ENCODE results near the gene TRIOBP. TPM values are rescaled to one million over a fixed set of nuclear protein-coding genes. Genes with fewer than 3 reads are reported as not detected.

TRIOBP gene
- total and polyA plus RNA-seq, 2 donors (not counting 1 experiment from before 2014, with no cell fraction given): 32.9 to 131 TPM

GRCh38 chr22:37807410-37808293 is 110.8 kb downstream of the TRIOBP start, which contains the start of gene GCAT:
TSS of gene GCAT (plus strand) at chr22:37807934. CDS start at chr22:37807968, 34 bp downstream.
- H3K36me3 ChIP-seq (ENCODE audit: control insufficient read depth, insufficient read depth, low read length): no peaks in the 10 kb centered on the region
- peaks cover 19% of the 10 kb centered on the region for H3K79me2 ChIP-seq (ENCODE audit: control insufficient read depth, insufficient read depth, low read length)
- DNase-seq (ENCODE audit: low read depth in 2 of 2): peak; percentile 96
- peak within 1 kb of the TSS; percentile 85 for H3K27ac ChIP-seq (ENCODE audit: insufficient read depth, low read length)
- no peaks in the 10 kb centered on the region for H3K9me3 ChIP-seq (ENCODE audit: control insufficient read depth, insufficient read depth, low read depth, low read length)
- H2AFZ ChIP-seq (ENCODE audit: low read length): peak within 1 kb of the TSS; percentile 95
- H3K4me1 ChIP-seq (ENCODE audit: control insufficient read depth, extremely low read depth, insufficient read depth, low read length): peaks cover 11% of the 10 kb centered on the region
- TF ChIP-seq CTCF (conservative IDR thresholded peaks at IDR 0.05 in 1 of 2, IDR thresholded peaks at IDR 0.05 in 1 of 2; ENCODE audit: low read depth in 1 of 2, low read length in 2 of 2) (no peak), EZH2 (IDR thresholded peaks at IDR 0.05; ENCODE audit: low read length, missing control alignments) (no peak)
- peak within 1 kb of the TSS; percentile 70 for H3K9ac ChIP-seq (ENCODE audit: insufficient read depth, low read length)
- H3K4me3 ChIP-seq (replicated peaks in 1 of 4; ENCODE audit: control extremely low read depth in 1 of 4, insufficient read depth in 1 of 4, low read depth in 3 of 4, low read length in 4 of 4): peak within 1 kb of the TSS; percentile 71 to 89 (median 80)
- H3K27me3 ChIP-seq (ENCODE audit: control insufficient read depth, insufficient read depth, low read length): no peaks in the 10 kb centered on the region
- no peaks in the 10 kb centered on the region for H4K20me1 ChIP-seq (ENCODE audit: control insufficient read depth, extremely low read depth, insufficient read depth, low read length)
- peak within 1 kb of the TSS; percentile 95 for H3K4me2 ChIP-seq (ENCODE audit: extremely low read depth, insufficient read depth, low read length)

GRCh38 chr22:37808294-37808657 is 111.4 kb downstream of the TRIOBP start:
- H3K9me3 ChIP-seq (ENCODE audit: control insufficient read depth, insufficient read depth, low read depth, low read length): no peaks in the 10 kb centered on the region
- peaks cover 6% of the 10 kb centered on the region for H3K4me1 ChIP-seq (ENCODE audit: control insufficient read depth, extremely low read depth, insufficient read depth, low read length)
- peak overlapping the region; percentile 89 for H3K4me2 ChIP-seq (ENCODE audit: extremely low read depth, insufficient read depth, low read length)
- H2AFZ ChIP-seq (ENCODE audit: low read length): peak overlapping the region; percentile 95
- H3K27ac ChIP-seq (ENCODE audit: insufficient read depth, low read length): peak overlapping the region; percentile 73
- H3K79me2 ChIP-seq (ENCODE audit: control insufficient read depth, insufficient read depth, low read length): peaks cover 19% of the 10 kb centered on the region
- H3K36me3 ChIP-seq (ENCODE audit: control insufficient read depth, insufficient read depth, low read length): no peaks in the 10 kb centered on the region
- H3K9ac ChIP-seq (ENCODE audit: insufficient read depth, low read length): peak overlapping the region; percentile 70
- H4K20me1 ChIP-seq (ENCODE audit: control insufficient read depth, extremely low read depth, insufficient read depth, low read length): no peaks in the 10 kb centered on the region
- H3K4me3 ChIP-seq (replicated peaks in 1 of 4; ENCODE audit: control extremely low read depth in 1 of 4, insufficient read depth in 1 of 4, low read depth in 3 of 4, low read length in 4 of 4): peak overlapping the region; percentile 67 to 89 (median 74)
- TF ChIP-seq CTCF (conservative IDR thresholded peaks at IDR 0.05 in 1 of 2, IDR thresholded peaks at IDR 0.05 in 1 of 2; ENCODE audit: low read depth in 1 of 2, low read length in 2 of 2) (no peak), EZH2 (IDR thresholded peaks at IDR 0.05; ENCODE audit: low read length, missing control alignments) (no peak)
- H3K27me3 ChIP-seq (ENCODE audit: control insufficient read depth, insufficient read depth, low read length): no peaks in the 10 kb centered on the region
- DNase-seq (ENCODE audit: low read depth in 2 of 2): peak in 1 of 2 donors; percentile 56

- peaks cover 19% of the 10 kb centered on the region for H3K79me2 ChIP-seq (ENCODE audit: control insufficient read depth, insufficient read depth, low read length)
- H3K9me3 ChIP-seq (ENCODE audit: control insufficient read depth, insufficient read depth, low read depth, low read length): no peaks in the 10 kb centered on the region
- H3K27me3 ChIP-seq (ENCODE audit: control insufficient read depth, insufficient read depth, low read length): no peaks in the 10 kb centered on the region
- H3K4me3 ChIP-seq (replicated peaks in 1 of 4; ENCODE audit: control extremely low read depth in 1 of 4, insufficient read depth in 1 of 4, low read depth in 3 of 4, low read length in 4 of 4): no peak overlapping the region
- no peak overlapping the region for H3K27ac ChIP-seq (ENCODE audit: insufficient read depth, low read length)
- H3K36me3 ChIP-seq (ENCODE audit: control insufficient read depth, insufficient read depth, low read length): peaks cover 2% of the 10 kb centered on the region
- H2AFZ ChIP-seq (ENCODE audit: low read length): no peak overlapping the region
- TF ChIP-seq EZH2 (IDR thresholded peaks at IDR 0.05; ENCODE audit: low read length, missing control alignments) (no peak), CTCF (conservative IDR thresholded peaks at IDR 0.05 in 1 of 2, IDR thresholded peaks at IDR 0.05 in 1 of 2; ENCODE audit: low read depth in 1 of 2, low read length in 2 of 2) (no peak)
- peaks cover 6% of the 10 kb centered on the region for H3K4me1 ChIP-seq (ENCODE audit: control insufficient read depth, extremely low read depth, insufficient read depth, low read length)
- H4K20me1 ChIP-seq (ENCODE audit: control insufficient read depth, extremely low read depth, insufficient read depth, low read length): no peaks in the 10 kb centered on the region
- no peak overlapping the region for H3K9ac ChIP-seq (ENCODE audit: insufficient read depth, low read length)
- no peak overlapping the region for H3K4me2 ChIP-seq (ENCODE audit: extremely low read depth, insufficient read depth, low read length)
- no peak for DNase-seq (ENCODE audit: low read depth in 2 of 2)
These were observed 113.0 kb downstream of the TRIOBP start for GRCh38 chr22:37809672-37810333.
